HTERT RPE-1 (cell line): ENCODE measurements around the gene AQP11.
"Not testable (repeated sequence)": the region's sequence is repeated elsewhere in the genome, so short reads cannot be mapped to it uniquely, and the experiment has no call there.

ENCODE experiments used
- in situ Hi-C: fragments of 300-500 bp; cut with MboI; formaldehyde crosslinking; loops from 4 replicates; pipeline ENCODE4 v1.14.3; 2020; ENCODE audit warnings: low sequenced_read_pairs

AQP11 gene

GRCh38 chr11:77589521-77590193 lies at the start of gene AQP11:
AQP11 (plus strand) TSS chr11:77589953; CDS start chr11:77589993, 40 bp downstream.
- in situ Hi-C loops: no loop called here

DNA sequence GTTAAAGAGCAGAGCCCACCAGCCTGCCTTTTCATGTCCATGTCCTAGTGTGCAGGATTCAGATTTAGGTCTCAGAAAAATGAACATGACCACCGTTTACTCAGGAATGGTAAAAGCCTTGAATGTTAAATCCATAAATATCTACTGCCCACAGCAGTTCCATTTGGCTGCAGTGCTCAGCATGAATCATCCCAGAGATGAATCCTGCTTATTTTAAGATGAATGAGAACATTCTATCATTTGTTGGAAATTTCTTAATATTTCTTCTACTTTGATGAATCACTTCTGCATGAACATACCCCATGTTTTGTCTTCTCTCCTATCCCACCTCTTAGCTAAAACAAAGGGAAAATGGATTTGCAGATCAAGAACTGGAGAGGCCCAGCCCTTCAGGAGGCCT lies 47.5 kb upstream of the AQP11 start:
- in situ Hi-C loops: no loop called here

GRCh38 chr11:77547047-77547836 lies 42.5 kb upstream of the AQP11 start:
- in situ Hi-C loops: no loop called here

DNA sequence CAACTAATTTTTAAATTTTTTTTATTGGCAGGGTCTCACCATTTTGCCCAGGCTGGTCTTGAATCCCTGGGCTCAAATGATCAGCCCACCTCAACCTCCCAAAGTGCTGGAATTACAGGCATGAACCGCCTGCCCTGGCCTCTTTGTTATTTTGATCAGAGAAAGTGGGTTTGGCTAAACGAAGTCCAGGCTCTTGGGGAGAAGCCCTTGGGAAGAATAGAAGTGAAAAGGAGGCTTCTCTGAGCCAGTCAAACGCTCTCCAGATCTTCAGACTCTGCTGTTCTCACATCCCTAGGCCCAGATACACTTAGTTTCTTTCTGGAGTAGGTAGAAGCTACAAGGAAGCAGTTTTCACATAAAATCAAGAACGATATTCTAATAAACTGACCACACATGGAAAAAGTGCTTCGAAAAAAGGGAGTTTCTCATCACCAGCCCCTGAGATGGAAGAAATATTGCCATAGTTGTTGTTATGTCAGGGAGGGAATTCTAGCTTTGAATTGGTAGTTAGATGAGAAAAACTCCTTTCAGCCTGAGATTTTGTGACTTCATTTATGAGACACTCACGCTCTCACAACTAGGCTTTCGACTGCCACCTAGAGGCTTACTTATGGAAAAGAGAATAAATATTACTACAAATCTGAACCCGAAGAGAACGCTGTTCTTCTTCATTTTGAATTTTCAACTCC lies 41.7 kb upstream of the AQP11 start:
- in situ Hi-C loops: no loop called here

DNA sequence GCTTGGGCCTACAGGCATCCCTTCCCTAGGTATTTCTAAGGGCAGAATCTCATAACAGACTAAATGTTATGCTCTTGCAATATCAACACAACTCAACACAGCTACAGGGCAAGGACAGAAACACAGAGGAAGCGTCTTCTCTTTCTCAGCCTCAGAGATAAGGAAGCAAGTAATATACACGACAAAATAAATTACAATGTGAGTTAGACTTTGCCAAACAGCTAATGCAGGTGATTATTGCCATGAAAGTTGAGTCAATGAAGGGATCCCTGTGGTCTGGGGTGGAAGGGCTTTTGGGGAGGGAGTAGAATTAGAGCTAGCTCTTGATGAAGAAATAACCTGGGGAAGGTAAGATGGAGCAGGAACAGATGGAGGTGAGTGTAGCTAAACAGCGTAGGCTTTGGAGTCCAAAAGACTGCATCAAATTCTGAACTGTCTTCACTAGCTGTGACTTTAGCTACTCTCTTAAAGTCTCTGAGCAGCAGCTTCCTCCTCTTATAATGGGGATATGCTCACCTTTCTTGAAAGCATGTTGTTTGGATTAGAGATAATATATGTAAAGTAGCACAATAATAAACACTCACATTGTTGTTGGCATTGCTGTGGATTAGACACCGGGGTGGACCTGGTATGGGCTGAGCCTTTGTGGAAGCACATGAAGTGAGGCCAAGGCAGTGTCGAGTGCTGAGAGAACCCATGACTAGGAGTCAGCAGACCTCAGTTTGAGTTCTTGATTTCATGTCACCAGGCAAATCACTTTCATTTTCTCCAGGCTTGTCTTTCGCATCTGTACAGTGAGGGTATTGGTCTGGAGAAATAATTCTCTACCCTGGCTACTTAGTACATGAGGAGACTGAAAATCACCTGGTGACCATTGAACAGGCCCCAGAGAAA lies 41.0 kb upstream of the AQP11 start:
- in situ Hi-C loops: no loop called here

DNA sequence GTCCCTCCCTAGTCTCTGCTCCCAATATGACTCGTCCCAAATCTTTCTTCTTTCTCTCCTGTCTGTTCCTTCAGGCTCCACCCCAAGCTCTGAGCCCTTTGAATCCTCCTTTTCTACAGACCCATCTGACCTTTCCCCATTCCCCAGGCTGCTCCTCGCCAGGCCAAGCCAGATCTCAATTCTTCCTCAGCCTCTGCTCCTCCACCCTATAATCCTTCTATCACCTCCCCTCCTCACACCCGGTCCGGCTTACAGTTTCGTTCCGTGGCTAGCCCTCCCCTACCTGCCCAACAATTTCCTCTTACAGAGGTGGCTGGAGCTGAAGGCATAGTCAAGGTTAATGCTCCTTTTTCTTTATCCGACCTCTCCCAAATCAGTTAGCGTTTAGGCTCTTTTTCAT lies 38.3 kb upstream of the AQP11 start:
- in situ Hi-C loops: not testable (repeated sequence)

GRCh38 chr11:77557553-77557952 lies 32.2 kb upstream of the AQP11 start:
- in situ Hi-C loops: no loop called here

DNA sequence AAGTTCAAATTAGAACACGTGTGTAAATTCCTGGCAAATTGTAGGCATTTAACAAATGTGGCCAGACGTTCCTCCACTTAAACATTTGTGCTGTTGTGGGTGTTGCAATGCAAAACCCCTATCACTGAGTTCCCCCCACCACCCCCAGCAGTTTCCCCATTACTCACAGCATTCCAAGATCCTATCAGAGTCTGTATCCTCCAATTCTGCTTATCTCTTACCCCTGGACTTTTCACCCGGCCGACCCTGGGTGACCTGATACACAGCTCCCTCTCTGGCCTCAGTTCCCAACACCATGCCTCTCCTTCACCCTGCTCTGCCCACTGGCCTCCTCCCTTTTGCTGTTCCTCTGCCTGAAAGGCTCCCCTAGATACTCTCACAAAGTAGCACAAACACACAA lies 31.4 kb upstream of the AQP11 start:
- in situ Hi-C loops: no loop called here

DNA sequence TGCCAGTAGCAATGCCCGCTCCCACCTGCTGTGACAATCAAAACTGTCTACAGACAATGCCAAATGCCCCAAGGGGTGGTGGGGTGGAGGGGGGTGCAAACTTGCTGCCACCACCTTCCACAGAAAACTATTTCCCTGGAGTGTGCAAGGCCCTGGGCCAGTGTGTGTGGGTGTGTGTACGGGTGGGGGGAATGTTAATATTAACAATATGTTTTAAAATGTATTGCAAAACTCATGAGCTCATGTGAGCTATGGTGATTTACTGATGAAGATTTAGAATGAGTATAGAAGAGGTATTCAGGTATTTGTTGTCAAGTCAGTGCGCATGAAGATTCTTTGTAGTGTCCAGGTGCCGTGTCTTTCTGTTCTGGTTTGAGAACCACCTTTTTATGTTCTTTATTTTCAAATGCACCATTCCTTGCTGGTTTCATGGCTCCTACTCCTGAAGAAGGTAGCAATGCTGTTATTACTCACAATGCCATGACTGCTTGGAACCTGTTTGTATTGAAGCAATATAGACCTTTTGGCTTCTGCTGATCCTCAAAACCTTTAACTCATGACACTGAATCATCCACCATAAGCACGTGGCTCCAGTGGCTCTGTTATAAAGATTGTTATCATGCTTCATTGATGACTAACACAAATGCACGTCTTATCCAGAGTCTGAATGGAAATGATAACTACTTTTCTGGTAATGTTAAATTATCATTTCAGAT lies 29.9 kb upstream of the AQP11 start:
- in situ Hi-C loops: no loop called here

GRCh38 chr11:77560605-77561004 lies 29.1 kb upstream of the AQP11 start:
- in situ Hi-C loops: no loop called here

GRCh38 chr11:77561257-77561656 lies 28.5 kb upstream of the AQP11 start:
- in situ Hi-C loops: no loop called here

DNA sequence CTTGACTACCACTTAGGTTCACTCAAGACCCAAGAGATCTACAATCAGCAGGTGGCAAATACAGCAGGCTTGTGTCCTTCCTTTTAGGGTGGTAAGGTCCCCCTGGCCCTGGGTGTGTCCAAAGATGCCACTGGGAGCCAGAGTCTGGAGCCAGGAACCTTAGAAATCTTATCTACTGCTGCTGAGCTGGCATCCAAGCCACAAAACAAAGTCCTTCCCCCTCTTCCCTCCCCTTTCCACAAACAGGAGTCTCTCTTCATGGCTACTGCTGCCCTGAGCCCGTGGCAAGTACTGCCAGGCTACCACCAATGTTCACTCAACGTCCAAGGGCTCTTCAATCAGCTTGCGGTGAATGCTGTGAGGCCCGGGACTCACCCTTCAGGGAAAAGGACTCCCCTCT lies 21.4 kb upstream of the AQP11 start:
- in situ Hi-C loops: no loop called here

DNA sequence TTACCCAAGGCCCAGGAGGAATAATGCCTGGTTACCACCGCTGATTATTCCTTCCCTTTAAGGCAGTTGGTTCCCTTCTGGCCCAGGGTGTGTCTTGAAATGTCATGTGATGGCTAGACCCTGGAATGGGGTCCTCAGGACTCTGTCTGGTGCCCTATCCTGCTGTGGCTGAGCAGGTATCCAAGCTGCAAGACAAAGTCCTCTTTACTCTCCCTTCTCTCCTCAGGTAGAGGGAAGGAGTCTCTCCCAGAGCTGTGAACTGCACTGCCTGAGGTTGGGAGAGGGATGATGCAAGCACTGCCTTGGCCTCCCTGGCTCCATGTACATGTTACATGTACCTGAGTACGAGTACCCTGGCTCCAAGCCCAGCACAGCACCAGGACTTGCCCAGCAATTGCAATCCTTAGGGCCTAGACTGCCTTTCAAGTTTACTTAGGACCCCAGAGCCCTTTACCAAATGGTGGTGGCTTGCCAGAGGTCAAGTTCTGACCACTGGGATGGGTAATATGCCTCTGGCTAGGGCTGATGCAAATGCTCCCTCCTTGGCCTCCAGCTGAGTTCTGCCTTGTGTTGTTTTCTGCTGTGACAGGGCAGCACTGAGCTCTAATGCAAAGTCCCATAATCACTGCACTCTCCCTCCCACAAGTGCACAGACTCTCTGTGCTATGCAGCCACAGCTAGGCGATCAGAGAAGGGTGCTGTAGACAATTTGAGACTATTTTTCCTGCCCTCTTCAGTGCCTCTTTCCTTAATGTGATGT lies 20.7 kb upstream of the AQP11 start:
- in situ Hi-C loops: no loop called here

- in situ Hi-C loops: no loop called here
Measured at GRCh38 chr11:77569676-77570070, 20.1 kb upstream of the AQP11 start.

DNA sequence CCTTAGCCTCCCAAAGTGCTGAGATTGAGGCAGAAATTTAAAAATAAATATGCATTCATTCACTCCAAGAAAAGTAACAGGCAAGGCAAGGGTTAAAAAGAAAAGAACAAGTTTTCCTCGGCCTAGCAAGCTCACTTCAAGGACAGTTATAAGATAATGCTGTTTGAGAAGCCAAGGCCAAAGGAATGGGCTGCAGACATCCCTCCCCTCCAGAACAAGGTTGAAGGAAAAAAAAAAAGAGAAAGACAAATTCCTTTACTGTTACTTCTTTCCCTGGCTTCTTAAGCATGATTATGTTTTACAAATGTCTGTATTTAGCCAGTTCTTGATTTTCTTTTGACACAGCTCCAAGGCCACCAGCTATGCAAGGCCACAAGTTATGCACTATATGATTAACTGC lies 18.9 kb upstream of the AQP11 start:
- in situ Hi-C loops: not testable (repeated sequence)

DNA sequence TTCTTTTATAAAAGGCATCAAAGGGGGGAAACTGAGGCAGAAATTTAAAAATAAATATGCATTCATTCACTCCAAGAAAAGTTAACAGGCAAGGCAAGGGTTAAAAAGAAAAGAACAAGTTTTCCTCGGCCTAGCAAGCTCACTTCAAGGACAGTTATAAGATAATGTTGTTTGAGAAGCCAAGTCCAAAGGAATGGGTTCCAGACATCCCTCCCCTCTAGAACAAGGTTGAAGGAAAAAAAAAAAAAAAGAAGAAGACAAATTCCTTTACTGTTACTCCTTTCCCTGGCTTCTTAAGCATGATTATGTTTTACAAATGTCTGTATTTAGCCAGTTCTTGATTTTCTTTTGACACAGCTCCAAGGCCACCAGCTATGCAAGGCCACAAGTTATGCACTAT lies 14.3 kb upstream of the AQP11 start:
- in situ Hi-C loops: not testable (repeated sequence)

DNA sequence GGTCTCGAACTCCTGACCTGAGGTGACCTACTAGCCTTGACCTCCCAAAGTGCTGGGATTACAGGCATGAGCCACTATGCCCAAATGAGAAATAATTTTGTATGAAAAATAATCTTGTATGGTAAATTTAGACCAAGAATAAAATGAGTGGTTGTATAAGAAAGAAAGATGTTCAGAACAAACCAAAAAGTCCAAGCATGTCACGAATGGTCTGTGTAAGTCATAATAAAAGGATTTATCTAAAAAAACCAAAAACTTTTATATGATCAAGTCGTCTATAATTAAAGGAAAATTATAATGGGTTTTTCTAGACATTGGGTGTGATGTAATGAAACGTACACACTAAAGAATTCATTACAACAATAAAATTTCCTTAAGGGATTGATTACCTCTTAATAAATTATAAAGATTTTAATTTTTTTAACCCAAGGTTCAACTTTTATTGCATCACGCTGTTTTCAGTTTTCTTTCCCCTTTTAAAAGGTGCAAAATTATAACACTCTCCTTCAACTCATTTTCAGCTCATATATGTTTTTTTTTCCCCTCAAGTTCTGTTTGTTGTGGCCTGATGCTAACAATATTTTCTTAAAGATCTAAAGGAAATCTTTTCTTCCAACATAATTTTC lies 8.9 kb upstream of the AQP11 start:
- in situ Hi-C loops: no loop called here

GRCh38 chr11:77589181-77589520 lies 602 bp upstream of the AQP11 start:
- in situ Hi-C loops: no loop called here

DNA sequence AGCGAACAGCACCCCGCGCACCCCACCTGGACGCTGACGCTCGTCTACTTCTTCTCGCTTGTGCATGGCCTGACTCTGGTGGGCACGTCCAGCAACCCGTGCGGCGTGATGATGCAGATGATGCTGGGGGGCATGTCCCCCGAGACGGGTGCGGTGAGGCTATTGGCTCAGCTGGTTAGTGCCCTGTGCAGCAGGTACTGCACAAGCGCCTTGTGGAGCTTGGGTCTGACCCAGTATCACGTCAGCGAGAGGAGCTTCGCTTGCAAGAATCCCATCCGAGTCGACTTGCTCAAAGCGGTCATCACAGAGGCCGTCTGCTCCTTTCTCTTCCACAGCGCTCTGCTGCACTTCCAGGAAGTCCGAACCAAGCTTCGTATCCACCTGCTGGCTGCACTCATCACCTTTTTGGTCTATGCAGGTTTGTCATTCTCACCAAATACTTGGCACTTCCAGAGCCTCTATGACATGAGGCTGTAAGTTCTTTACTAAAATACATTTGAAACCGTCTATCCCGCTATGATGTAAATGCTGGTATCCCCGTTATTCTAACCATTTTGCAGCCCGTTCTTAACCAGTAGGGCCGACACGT lies 535 bp downstream of the AQP11 start:
- in situ Hi-C loops: no loop called here
